CD4-positive, alpha-beta T cell treated with Interleukin-15 for 1 hour (primary cell): Measurements from ENCODE around the gene IFT122.

ENCODE experiments used
- DNase-seq: peaks from one replicate; pipeline ENCODE4 v3.0.0-alpha.2; 2020

The IFT122 gene

DNA sequence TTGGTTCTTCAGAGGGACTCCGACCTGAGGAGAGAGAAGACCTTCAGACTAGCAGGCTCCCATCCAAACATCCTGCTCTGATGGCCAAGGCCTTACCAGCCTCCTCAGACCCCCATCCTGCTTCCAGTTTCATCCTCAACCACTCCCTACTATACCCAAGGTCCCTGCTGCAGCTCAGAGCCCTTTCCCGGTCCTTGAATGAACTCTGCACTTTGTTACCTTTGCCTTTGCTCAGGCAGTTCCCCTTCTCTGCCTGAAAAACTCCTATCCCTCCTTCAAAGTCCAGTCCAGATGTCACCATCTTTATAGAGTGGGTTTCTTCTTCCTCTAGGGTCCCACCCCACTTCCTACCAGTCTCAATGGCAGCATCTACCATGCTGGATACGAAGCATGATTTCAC lies 24.6 kb upstream of the IFT122 start:
- DNase-seq: no peak

DNA sequence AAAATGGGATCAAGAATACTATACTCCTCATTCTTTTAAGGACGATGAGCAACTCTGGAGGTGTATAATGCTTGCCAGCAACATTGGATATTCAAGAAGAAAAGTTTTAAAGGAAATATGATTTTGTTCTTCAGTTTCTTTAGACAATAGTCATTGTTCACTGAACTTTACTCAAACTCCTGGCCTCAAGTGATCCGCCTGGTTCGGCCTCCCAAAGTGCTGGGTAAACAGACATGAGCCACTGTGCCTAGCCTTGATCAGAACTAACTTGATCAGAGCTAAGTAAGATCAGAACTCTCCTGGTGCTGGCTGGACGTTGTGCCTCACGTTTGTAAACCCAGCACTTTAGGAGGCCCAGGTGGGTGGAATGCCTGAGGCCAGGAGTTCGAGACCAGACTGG lies 24.2 kb upstream of the IFT122 start:
- no peak for DNase-seq

DNA sequence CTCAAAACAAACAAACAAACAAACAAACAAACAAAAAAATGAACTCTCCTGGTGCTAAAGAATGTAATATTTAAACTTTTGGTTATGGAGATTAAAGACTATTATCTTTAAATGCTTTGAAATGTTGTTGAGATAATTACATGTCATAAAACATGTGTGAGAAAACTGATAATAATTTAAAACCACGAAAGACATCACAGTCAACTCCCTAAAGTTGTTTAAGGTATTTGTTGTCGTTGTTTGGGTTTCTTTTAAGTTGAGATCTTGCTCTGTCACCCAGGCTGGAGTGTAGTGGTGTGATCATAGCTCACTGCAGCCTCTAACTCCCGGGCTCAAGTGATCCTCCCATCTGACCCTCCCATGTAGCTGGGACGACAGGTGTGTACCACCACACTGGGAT lies 23.6 kb upstream of the IFT122 start:
- DNase-seq: no peak

DNA sequence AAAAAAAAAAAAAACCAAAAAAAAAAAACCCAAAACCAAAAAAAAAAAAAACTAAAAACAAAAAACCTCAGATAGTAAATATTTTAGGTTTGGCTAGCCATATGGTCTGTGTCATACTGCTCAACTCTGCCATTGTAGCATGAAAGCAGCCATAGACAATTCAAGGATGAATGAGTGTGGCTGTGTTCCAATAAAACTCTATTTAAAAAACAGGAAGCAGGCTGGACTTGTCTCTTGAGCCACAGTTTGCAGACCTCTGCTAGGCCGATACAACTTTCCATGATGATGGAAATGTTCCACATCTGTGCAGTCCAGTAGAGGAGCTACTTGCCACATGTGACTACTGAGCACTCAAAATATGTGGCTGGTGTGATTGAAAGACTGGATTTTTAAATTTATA lies 22.7 kb upstream of the IFT122 start:
- no peak for DNase-seq

DNA sequence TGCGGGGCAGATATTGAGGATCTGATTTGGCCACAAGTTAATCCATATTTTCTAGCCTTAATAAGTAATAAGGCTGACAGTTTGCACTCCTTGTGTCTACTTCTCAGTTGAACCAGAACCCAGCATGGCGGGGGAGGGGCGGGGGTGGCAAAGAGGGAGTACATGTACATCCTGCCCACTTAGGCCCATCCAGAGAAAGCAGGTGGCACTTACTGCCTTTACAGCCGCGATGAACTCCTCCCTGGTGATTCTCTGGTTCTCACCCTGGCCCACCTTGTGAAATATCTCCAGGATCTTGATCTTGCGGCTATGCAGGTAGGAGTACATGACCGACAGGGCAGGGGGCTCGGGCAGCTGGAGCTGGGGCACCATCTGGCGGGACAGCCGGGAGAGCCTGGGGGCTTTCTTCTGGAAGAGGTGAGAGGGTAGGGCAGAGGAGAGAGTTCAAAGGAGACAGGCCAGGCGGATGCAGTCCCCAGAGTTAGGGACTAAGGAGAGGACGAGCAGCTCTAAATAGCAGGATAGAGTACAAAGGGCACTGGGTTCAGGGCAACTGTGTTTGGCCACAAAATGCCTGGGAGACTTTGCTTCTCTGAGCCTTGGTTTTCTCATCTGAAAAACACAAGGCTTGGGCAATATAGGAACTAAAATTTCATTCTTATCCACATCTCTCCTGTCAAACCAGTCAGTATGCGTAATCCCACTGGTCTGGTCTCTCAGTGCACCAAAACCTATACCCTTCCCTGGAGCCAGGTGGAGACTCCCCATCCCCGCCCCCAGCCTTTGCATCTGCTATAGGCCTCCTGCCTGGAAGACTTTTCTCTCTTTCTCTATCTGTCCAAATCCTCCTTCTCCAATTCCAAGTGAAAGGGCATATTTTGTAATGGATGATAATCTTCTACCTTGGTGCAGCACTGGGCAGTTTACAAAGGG lies 21.7 kb upstream of the IFT122 start:
- DNase-seq: no peak

DNA sequence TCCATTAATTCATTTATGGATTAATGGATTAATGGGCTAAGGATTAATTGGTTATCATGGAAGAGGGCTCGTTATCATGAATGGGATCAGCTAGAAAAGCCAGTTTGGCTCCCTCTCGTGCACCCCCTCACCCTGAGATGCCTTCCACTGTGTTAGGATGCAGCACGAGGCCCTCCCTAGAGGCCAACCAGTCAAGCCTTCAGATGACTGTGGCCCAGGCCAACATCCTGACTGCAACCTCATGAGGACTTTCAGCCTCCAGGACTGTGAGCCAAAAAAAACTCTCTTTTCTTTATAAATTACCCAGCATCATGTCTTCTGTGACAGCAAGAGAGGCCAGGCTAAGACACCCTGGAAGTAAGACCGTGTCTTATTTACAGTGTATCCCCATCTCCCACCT lies 20.5 kb upstream of the IFT122 start:
- no peak for DNase-seq

DNA sequence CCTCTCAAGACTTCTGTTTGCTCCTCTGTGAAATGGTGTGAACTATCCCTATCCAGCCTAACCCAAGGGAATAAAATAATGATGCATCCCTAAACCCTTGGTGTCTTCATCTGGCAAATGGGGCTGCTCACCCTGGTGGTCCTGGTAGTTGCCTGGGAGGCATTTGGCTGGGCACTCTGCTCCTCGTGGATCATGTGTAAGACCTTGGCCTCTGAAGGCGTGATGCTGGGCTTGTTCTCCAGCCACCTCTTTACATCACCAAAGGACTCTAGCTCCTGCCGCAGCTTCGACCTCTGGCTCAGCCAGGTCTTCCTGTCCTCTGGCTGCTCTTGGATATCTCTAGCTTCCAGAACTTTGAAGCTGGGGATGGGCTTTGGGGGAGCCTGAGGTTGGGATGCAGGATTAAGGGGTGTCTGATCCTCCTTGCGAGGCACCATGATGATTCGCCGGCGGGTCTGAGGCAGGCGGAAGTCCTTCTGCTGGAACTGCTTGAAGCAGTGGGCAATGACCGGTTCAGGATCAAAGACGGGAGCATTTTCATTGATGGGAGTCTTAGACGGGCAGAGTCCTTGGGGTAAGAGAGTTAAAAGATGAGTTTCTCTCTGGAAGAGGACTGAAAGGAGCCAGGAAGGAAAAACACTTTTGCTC lies 18.7 kb upstream of the IFT122 start:
- DNase-seq: no peak

DNA sequence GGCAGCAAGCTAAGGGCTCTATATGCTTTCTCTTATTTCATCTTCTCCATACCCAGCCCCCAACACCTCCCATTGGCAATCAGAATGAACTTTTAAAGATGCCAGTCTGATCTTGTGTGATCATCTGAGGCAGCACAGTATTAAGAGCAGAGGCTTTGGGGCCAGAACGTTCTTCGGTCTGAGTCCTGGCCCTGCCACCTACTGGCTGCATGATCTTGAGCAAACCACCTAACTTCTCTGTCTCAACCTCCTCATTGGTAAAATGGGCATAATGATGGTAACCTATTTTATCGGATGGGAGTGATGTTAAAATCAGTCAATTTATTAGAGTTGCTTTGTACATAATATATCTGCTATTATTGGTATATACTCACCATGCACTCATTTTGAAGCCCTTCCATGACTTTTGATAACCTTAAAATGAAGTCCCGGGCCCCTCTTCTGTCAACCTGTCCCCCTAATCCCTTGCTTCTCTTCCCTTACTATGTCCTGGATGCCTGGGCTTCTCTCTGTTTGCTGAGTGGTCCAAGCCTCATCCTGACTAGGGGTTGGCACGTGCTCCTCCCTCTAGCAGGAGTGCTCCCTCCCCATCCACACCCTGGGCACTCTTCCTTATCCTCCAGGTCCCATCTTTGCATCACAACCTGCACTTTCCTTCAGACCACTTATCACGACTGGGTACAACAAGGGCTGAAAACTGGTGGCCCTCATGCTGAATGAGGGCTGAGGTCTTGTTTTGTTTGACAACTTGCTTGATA lies 17.9 kb upstream of the IFT122 start:
- no peak for DNase-seq

DNA sequence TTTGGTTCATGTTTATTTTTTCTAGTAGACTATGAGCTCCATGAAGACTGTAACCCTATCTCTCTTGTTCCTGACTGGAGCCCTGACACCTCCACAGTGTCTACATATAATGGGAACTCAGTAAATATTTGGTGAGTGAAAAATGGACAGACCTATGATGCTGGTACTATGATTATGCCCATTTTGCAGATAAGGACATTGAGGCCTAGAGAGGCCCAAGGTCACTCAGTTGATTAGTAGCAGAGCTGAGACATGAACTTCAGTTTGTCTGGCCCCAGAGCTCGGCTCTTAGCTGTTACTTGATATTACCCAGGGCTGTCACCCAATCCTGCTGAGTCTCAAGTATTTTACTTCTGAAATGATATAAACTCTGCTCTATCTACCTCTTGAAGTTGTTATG lies 17.1 kb upstream of the IFT122 start:
- DNase-seq: no peak

DNA sequence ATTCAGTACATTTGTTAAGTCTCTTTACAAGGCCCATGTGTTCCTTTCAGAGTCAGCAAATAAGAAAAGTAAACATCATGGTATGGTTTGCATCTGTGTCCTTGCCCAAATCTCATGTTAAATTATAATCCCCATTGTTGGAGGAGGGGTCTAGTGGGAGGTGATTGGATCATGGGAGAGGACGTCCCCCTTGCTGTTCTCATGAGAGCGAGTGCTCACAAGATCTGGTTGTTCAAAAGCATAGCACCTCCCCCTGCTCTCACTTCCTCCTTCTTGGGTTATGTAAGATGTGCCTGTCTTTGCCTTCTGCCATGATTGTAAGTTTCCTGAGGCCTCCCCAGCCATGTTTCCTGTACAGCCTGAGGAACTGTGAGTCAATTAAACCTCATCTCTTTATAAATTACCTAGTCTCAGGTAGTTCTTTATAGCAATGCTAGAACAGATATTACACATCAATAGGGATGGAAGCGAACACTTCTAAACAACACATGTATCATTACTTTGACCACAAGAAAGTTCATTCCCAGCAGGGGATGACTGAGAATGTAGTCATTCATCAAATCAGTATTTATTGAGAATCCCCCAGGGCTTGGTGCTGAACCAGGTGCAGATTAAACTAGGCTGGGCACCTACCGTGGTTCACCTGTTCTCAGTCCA lies 15.7 kb upstream of the IFT122 start:
- peak; percentile 44 for DNase-seq

DNA sequence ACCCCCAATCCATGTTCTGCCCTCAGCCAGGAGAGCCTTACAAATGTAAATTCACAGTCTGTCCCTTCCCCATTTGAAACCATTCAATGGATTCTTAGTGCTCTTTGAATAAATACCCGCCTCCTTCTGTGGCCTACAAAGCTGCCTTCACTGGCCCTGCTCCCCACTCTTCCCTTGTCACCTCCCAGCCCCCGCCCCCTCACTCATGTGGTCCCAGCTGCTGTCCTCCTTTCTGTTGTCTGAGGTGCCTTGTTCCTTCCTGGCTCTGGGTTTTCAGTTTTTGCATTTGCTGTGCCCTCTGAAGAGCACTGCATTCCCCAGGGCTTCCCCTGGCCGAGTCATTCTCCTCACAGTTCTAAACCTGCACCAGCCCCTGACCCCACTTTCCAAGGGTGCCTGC lies 14.8 kb upstream of the IFT122 start:
- DNase-seq: no peak

DNA sequence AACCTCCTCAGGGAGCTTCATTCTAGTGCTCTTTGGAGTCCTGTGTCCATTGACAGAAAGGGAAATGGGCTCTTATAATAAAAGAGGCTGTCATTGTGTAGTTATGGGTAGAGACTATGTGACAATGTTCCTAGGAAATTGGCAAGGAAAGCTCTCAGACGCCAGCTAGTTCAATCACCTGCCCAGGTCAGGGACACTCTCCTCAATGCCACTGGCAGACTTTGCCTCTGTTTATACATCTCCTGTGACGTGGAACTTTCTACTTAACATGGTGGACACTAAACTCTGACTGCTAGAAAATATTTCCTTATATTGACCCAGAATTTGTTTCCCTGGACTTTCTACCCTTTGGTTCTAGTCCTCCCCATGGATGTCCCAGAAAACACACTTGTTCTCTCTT lies 14.4 kb upstream of the IFT122 start:
- no peak for DNase-seq

DNA sequence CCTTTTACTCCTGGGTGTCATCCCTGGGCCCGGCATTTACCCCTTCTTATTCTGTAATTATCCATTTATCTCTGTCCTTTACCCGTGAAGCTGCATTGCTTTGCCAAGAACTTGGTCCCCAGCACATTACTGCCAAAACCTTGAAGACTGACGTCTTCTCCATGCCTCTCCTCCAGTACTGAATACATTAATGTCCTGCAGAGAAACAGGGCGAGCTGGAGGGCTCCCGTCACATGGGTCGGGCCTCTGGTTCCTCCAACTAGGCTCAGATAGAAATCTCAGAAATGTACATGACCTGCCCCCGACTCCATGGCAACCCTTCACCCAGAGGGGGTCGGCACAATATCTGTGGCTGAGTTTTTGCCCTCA lies 12.0 kb upstream of the IFT122 start:
- DNase-seq: no peak

DNA sequence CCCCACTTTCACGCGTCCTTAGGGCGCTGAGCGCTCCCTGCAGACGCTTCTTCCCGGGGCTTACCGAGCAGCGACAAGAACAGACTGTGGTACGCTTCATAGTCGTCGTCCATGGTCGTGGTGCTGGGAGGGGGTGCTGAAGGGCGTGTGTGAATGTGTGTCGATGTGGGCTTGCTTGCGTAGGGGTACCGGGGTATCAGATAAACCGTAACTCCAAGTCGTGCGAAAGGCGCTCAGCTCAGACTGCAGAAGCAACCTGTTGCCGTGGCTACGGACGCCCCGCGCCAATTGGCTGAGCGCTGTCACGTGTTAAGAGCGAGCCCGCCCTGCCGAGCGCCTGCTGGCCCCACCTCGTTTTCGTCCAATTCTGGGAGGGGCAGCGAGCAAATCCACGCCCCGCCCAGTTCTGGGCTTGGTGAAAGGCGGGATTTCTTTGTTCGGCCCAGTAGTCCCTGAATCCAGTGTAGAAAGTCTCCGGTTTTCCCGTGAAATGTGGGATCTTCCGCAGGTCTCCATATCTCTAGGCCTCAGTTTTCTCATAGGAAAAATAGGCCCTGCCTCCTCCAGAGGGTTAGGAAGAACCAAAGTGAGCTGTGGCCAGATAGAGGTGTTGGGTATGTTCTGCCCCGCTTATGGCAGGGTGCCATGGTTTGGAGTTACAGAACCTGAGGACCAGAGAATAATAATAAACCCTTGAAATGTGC lies 11.5 kb upstream of the IFT122 start, which contains the start of gene EFCAB12:
Gene EFCAB12, minus strand, starts transcription at position 261 of the 704 bp plus-strand sequence. Its CDS starts 148 bp downstream, at position 113.
- DNase-seq: peak; percentile 90

DNA sequence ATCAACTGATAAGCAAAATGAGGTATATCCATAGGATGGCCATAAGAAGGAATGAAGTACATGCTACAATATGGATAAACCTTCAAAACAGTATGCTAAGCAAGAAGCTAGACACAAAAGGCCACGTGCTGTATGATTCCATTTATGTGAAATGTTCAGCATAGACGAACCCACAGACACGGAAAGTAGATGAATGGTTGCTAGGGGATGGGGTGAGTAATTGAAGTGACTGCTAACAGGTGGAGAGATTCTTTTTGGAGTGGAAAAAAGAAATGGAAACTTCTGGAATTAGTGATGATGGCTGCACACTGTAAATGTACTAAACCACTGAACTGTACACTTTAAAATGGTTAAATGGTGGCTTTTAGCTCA lies 11.0 kb upstream of the IFT122 start:
- no peak for DNase-seq

DNA sequence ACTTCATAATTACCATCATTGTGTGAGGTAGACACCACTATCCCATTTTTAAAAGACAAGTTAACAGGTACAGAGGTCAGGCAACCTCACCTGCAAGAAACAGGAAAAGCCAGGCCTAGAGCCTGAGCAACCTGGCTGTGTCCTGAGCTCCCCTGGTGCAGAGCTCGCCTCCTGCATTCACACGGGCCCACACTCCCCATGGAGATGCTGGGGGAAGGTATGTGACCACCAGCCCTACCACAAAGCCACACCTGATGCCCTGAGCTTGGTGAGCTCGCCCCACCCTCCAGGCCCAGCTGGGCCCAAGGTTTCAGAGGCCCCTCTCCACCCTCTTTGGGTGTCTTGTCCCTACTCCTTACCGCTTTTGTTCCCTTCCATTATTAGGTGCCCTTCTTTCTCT lies 10.4 kb upstream of the IFT122 start:
- DNase-seq: no peak

DNA sequence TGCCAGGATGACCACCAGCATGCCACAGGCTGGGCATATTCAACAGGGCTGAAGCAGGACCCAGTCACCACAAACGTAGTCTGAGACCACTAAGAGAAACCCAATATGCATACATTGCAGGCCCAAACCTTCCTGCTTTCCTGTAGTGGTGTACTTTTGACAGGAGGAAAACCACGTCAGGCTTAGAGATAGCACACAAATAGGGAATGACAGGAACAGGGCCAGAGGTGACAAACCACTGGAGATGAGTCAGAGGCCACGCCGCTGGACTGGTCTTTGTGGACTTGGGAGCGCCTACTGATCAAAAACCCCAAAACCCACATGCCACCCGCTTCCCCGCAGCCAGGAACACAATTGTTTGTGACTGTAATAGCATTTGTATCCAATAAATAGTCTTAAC lies 8.0 kb upstream of the IFT122 start:
- DNase-seq: no peak

DNA sequence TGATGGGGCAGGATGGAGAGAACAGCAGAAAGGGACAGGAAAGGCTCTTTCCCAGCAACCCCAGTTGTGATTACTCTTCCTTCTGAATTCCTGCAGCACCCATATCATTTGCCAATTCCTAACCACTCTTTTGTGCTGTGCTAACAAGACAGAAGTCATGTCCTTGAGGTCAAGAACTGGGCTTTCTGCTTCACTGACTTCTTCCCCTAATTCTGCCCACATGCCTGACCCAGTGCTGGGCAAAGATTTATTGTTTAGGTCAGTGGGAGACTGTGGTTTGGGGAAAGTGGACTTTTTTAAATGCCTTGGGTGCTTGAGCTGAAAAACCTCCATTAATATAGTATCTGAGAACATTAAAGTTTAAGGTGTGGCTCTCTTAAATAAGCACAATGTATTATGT lies 7.4 kb upstream of the IFT122 start:
- DNase-seq: no peak

DNA sequence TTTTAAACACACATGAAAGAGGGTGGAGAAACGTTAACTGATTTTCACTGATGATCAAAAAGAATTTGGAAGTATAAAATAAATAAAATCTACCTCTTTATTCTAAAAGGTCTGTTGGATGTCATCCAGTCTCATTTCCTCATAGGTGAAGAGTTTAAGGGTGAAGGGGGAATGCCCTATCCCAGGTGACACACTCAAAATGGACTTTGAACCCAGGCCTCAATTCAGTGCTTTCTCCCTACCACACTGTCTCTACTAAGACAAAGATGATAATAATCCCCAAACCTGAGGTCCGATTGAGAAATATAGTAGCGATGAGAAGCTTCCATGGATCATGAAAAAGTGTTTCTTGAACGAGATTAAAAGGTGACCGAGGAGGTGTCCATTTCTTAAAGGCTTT lies 6.5 kb upstream of the IFT122 start:
- no peak for DNase-seq

DNA sequence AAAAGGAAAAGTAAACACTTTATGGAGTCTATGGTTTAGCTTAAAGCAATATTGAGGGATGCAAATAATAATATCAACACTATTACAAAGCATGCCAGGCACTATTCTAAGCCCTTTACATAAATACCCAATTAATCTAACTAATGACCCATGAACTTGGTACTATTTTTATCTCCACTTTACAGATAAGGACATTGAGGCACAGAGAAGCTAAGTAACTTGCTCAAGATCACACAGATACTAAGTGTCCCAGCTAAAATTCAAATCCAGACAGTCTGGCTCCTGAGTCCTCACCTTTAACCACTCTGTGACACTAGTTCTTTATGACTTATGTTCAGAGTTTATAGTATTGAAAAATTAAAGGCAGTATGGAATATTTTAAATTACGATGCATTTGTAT lies 5.9 kb upstream of the IFT122 start:
- no peak for DNase-seq

DNA sequence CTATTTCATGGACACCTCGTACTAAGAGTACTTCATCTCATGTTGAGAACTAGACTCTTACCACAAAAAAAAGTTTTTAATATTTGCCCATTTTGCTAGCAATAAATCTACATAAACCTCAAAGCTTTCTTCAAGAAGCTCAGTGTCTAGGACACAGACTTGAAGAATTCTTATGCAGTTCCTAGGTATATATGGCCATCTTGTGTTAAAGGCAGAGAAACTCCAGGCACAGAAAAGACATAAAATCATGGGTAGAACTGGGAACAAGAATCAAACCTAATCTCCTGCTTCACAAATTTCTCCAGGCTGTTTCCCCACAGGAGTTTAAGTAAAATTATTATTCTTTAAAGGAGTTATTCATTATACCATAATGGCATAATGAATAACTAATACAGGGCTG lies 4.7 kb upstream of the IFT122 start:
- DNase-seq: no peak

DNA sequence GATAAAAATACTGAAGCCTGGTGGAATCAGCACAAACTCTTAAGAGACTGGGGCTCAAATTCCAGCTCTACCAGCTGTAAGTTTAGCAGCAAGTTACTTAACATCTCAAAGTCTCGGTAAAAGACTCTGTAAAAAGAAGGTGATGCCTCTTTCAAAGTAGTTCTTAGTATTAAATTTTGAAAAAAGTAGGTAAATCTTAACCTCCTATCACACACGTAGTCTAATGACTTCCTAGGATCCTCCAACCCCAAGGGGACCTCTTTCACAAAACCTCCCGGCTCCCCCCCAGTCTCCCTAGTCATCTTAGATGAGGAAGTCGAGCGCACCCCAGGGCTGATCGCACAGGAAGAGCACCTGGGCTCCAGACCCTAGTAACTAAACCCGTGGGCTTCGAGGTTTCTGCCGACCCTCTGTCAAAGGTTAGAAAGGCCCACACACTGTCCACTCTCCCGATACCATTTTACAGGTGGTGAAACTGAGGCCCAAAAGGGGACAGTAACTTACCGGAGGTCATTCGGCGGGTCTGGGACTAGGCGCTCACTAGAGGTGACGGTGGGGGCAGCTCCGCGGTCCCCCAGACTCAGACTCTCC lies 703 bp upstream of the IFT122 start:
- peak; percentile 42 for DNase-seq
